Suprapubic skin (tissue), 4 donors: ENCODE results near the gene DNTT. TPM values are rescaled to one million over a fixed set of nuclear protein-coding genes. Genes with fewer than 3 reads are reported as not detected.

Experiments
- DNase-seq, 2 donors: peaks; one replicate each; pipeline ENCODE4 v3.0.0-alpha.2; 2019; ENCODE audit warnings: low spot score in 2 of 2
- H3K27ac ChIP-seq: fragments of 200-600 bp; sonication (generic); one replicate; pipeline ENCODE4 v1.5.1; 2019
- H3K27me3 ChIP-seq: fragments of 200-600 bp; sonication (generic); one replicate; pipeline ENCODE4 v1.5.1; 2019
- H3K36me3 ChIP-seq: fragments of 200-600 bp; sonication (generic); one replicate; pipeline ENCODE4 v1.5.1; 2019
- H3K4me1 ChIP-seq: fragments of 200-600 bp; sonication (generic); one replicate; pipeline ENCODE4 v1.5.1; 2019
- H3K4me3 ChIP-seq: fragments of 200-600 bp; sonication (generic); one replicate; pipeline ENCODE4 v1.5.1; 2019; ENCODE audit warnings: mild to moderate bottlenecking
- H3K9me3 ChIP-seq: fragments of 200-600 bp; sonication (generic); one replicate; pipeline ENCODE4 v1.5.1; 2019
- CTCF ChIP-seq, 2 donors: fragments of 200-600 bp in 1 of 2; fragments of 450-650 bp in 1 of 2; sonication (generic) in 1 of 2; IDR thresholded peaks; one replicate each; pipeline ENCODE4 v1.5.1; 2016 to 2019; ENCODE audit warnings: antibody characterized with exemption in 2 of 2, mild to moderate bottlenecking in 1 of 2, moderate library complexity in 1 of 2
- EP300 ChIP-seq: sonication (generic); formaldehyde crosslinking; IDR thresholded peaks from one replicate; pipeline ENCODE4 v1.6.1; 2017; ENCODE audit warnings: antibody characterized with exemption
- POLR2A ChIP-seq, 2 donors: fragments of 450-650 bp; IDR thresholded peaks; one replicate each; pipeline ENCODE4 v1.6.1; 2017; ENCODE audit warnings: antibody characterized with exemption in 2 of 2, mild to moderate bottlenecking in 2 of 2, moderate library complexity in 2 of 2
- POLR2AphosphoS5 ChIP-seq, 3 donors: sonication (generic); formaldehyde crosslinking; IDR thresholded peaks; one replicate each; pipeline ENCODE4 v1.6.1; 2017; ENCODE audit warnings: antibody characterized with exemption in 3 of 3
- WGBS: methylation state at CpG from one replicate; pipeline ENCODE4 v1.1.5; 2018; 5-methylcytosine and 5-hydroxymethylcytosine counted together
- total RNA-seq, 4 donors: library from RNA; depleted of rRNA; stranded (reverse); fragments of >200 nt; gene quantifications; one replicate each; pipeline ENCODE4 v1.1.0, GENCODE V29; 2016

DNTT gene
- total RNA-seq, 4 donors from 2014 or later = not detected

DNA sequence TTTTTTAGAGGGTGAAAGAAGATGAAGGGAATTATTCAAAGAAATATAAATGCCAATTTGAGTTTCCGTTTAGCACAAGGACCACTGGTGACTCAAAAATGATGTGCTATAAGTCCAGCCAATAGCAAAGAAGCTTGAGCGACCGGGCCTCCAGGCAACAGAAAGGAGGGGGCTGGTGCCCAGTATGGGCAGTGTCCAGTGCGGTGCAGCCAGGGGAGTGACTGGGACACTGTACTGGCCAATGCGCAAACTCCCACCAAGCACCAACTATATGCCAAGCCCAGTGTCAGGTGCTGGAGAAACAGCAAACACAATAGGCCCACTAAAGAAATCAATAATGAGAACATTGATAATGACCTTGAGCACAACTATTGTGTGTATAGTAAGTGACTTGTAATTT, 64.7 kb downstream of the DNTT start:
- no peaks in the 10 kb centered on the region for H3K36me3 ChIP-seq
- H3K27ac ChIP-seq = no peak overlapping the region
- H3K27me3 ChIP-seq = peaks cover 7% of the 10 kb centered on the region
- no peaks in the 10 kb centered on the region for H3K9me3 ChIP-seq
- DNase-seq = no peak
- H3K4me1 ChIP-seq = no peaks in the 10 kb centered on the region
- no peak overlapping the region for H3K4me3 ChIP-seq
- TF ChIP-seq POLR2A (IDR thresholded peaks at IDR 0.05) = no peak
- no peak for TF ChIP-seq CTCF (IDR thresholded peaks at IDR 0.05)
- no peak for TF ChIP-seq EP300
- TF ChIP-seq POLR2AphosphoS5 (IDR thresholded peaks at IDR 0.05) = no peak
- 86% methylated on average over 5 of the region's 5 CpGs for WGBS

GRCh38 chr10:96369890-96370583, 65.8 kb downstream of the DNTT start:
- Histone ChIP-seq H3K4me1 (peaks cover 2% of the 10 kb centered on the region), H3K27ac (no peak overlapping the region), H3K4me3 (no peak overlapping the region), H3K9me3 (no peaks in the 10 kb centered on the region), H3K27me3 (peaks cover 13% of the 10 kb centered on the region), H3K36me3 (no peaks in the 10 kb centered on the region)
- TF ChIP-seq CTCF (IDR thresholded peaks at IDR 0.05) (no peak), POLR2A (IDR thresholded peaks at IDR 0.05) (no peak), POLR2AphosphoS5 (IDR thresholded peaks at IDR 0.05) (no peak), EP300 (no peak)
- WGBS = 79% methylated on average over 25 of the region's 38 CpGs
- DNase-seq = no peak

GRCh38 chr10:96370584-96371157, 66.4 kb downstream of the DNTT start:
- Histone ChIP-seq H3K4me3 (no peak overlapping the region), H3K27ac (no peak overlapping the region), H3K4me1 (peaks cover 4% of the 10 kb centered on the region), H3K36me3 (no peaks in the 10 kb centered on the region), H3K27me3 (peaks cover 13% of the 10 kb centered on the region), H3K9me3 (no peaks in the 10 kb centered on the region)
- WGBS = 38% methylated on average over 16 of the region's 16 CpGs
- DNase-seq = no peak
- TF ChIP-seq CTCF (IDR thresholded peaks at IDR 0.05) = peak; percentile 52 to 82
- TF ChIP-seq POLR2A (IDR thresholded peaks at IDR 0.05) = no peak
- no peak for TF ChIP-seq POLR2AphosphoS5 (IDR thresholded peaks at IDR 0.05)

DNA sequence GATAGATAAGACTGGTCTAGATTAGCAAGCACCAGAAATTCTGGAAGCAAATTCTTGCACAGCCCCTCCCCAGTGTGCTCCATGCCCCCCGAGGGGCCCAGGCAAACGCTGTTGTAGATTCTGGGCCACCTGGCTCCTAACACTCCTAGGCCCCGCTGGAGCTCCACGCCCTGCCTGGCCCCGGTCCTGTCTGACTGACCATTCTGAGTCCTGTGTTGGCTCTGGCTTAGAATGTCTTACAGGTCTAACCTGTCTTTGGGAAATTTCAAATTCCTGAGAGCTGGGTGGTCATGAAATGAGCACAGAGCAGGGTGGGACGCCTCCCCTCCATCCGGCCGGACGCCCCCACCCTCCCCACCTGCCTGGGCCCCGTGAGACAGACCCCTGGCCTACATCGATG, 67.1 kb downstream of the DNTT start:
- H3K4me1 ChIP-seq = peaks cover 4% of the 10 kb centered on the region
- H3K4me3 ChIP-seq = no peak overlapping the region
- no peak overlapping the region for H3K27ac ChIP-seq
- 93% methylated on average over 11 of the region's 11 CpGs for WGBS
- DNase-seq = no peak
- H3K36me3 ChIP-seq = no peaks in the 10 kb centered on the region
- peaks cover 16% of the 10 kb centered on the region for H3K27me3 ChIP-seq
- H3K9me3 ChIP-seq = no peaks in the 10 kb centered on the region
- TF ChIP-seq CTCF (IDR thresholded peaks at IDR 0.05) = no peak
- no peak for TF ChIP-seq EP300
- TF ChIP-seq POLR2AphosphoS5 (IDR thresholded peaks at IDR 0.05) = no peak
- no peak for TF ChIP-seq POLR2A (IDR thresholded peaks at IDR 0.05)

GRCh38 chr10:96374004-96374403, 69.8 kb downstream of the DNTT start:
- WGBS = 86% methylated on average over 5 of the region's 5 CpGs
- no peak overlapping the region for H3K4me3 ChIP-seq
- H3K9me3 ChIP-seq = no peaks in the 10 kb centered on the region
- TF ChIP-seq POLR2AphosphoS5 (IDR thresholded peaks at IDR 0.05) (no peak), CTCF (IDR thresholded peaks at IDR 0.05) (no peak), POLR2A (IDR thresholded peaks at IDR 0.05) (no peak), EP300 (no peak)
- peaks cover 18% of the 10 kb centered on the region for H3K4me1 ChIP-seq
- H3K27me3 ChIP-seq = peaks cover 39% of the 10 kb centered on the region
- no peaks in the 10 kb centered on the region for H3K36me3 ChIP-seq
- H3K27ac ChIP-seq = no peak overlapping the region
- DNase-seq = no peak
